CD4-positive, CD25-positive, alpha-beta regulatory T cell (primary cell): ENCODE measurements around the gene TMEM120B. TPM values are rescaled to one million over a fixed set of nuclear protein-coding genes. Genes with fewer than 3 reads are reported as not detected.

Source experiments
- ATAC-seq, 2 donors: fragments of 150-1000 bp; cut with Tn5 transposase; one replicate each; pipeline ENCODE4 v1.10.0; 2021; ENCODE audit warnings: low read depth in 2 of 2, moderate number of reproducible peaks in 2 of 2, moderate library complexity in 1 of 2
- DNase-seq, 3 donors: peaks; one replicate each; pipeline versions ENCODE4 v3.0.0 to v3.0.0-alpha.2; 2012 to 2022; ENCODE audit warnings: mixed read lengths in 1 of 3
- H3K27ac ChIP-seq: one replicate; pipeline ENCODE4 v1.7.0; 2013; ENCODE audit warnings: mild to moderate bottlenecking, low read length; ENCODE audit not compliant: insufficient read depth, poor library complexity, severe bottlenecking
- H3K27me3 ChIP-seq: one replicate; pipeline ENCODE4 v1.7.0; 2013; ENCODE audit warnings: low read length; ENCODE audit not compliant: control insufficient read depth, insufficient read depth
- H3K36me3 ChIP-seq: one replicate; pipeline ENCODE4 v1.7.0; 2013; ENCODE audit warnings: mild to moderate bottlenecking, low read length, moderate library complexity; ENCODE audit not compliant: control insufficient read depth, insufficient read depth
- H3K4me1 ChIP-seq: 2 replicates; pipeline ENCODE4 v1.7.0; 2013; ENCODE audit warnings: mild to moderate bottlenecking, low read length; ENCODE audit not compliant: insufficient read depth, control insufficient read depth, poor library complexity, severe bottlenecking
- H3K4me3 ChIP-seq: one replicate; pipeline ENCODE4 v1.7.0; 2013; ENCODE audit warnings: low read depth, mild to moderate bottlenecking, low read length, moderate library complexity
- H3K9me3 ChIP-seq, 2 experiments: 1 replicate in 1 of 2; 2 replicates in 1 of 2; pipeline ENCODE4 v1.7.0; 2013; ENCODE audit warnings: low read length in 2 of 2, mild to moderate bottlenecking in 1 of 2, moderate library complexity in 1 of 2; ENCODE audit not compliant: control insufficient read depth in 2 of 2
- H3K27ac Mint-ChIP-seq, 3 donors: one replicate each; pipeline ENCODE4 v1.8.0; 2020 to 2022; ENCODE audit warnings: mild to moderate bottlenecking in 3 of 3, mixed read lengths in 3 of 3, moderate library complexity in 2 of 3
- H3K27me3 Mint-ChIP-seq: one replicate; pipeline ENCODE4 v1.8.0; 2022; ENCODE audit warnings: mild to moderate bottlenecking, mixed read lengths
- H3K36me3 Mint-ChIP-seq: one replicate; pipeline ENCODE4 v1.8.0; 2020; ENCODE audit warnings: mixed read lengths
- H3K4me1 Mint-ChIP-seq, 4 donors: one replicate each; pipeline ENCODE4 v1.8.0; 2020 to 2022; ENCODE audit warnings: mixed read lengths in 4 of 4, mild to moderate bottlenecking in 1 of 4
- H3K4me3 Mint-ChIP-seq, 4 donors: one replicate each; pipeline ENCODE4 v1.8.0; 2020 to 2022; ENCODE audit warnings: mild to moderate bottlenecking in 4 of 4, mixed read lengths in 4 of 4, moderate library complexity in 3 of 4
- H3K9me3 Mint-ChIP-seq, 7 donors: one replicate each; pipeline ENCODE4 v1.8.0; 2020 to 2022; ENCODE audit warnings: mixed read lengths in 7 of 7, mild to moderate bottlenecking in 3 of 7, moderate library complexity in 2 of 7
- polyA plus RNA-seq, 4 donors: library from polyadenylated mRNA; unstranded; fragments of 300-500 nt; fragmentation: Illumina TruSeq; gene quantifications; one replicate each; pipeline ENCODE4 v1.2.3, GENCODE V29; 2021
- total RNA-seq: library from RNA; stranded (reverse); gene quantifications from one replicate; pipeline ENCODE4 v1.2.3, GENCODE V29; 2022

The TMEM120B gene
- total and polyA plus RNA-seq, 5 donors from 2014 or later: 2.6 to 7.5 (median 2.7) TPM

DNA sequence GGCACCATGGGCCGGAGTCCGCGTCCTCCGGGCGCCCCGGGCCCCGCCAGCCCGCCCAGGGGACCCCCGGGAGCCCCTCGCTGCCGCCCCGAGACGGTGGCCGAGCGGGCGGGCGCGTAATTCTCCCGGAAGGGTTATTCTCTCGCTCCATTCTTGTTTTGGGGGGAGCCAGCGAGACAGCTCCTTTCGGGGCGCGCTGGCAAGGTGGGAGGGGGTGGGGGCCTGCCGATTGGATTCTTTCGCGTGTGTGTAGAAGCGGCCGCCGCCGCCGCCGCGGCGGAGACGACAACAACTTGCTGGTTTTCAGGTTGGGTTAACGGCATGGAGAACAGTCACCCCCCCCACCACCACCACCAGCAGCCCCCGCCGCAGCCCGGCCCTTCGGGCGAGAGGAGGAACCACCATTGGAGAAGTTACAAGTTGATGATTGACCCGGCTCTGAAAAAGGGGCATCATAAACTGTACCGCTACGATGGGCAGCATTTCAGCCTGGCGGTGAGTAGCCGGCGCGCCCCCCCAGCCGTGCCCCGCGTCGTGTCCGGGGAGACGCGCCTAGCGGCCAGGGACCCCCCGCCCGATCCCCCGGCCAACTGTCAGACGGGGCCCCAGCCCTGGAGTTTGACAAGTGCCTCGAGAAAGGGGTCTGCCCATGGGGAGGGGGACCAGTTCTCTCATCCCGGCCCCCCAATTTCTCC lies 92.0 kb downstream of the TMEM120B start:
- Mint-ChIP-seq H3K36me3 (peaks cover 24% of the 10 kb centered on the region), H3K27ac (peak overlapping the region; percentile 89 to 98 (median 92)), H3K9me3 (no peaks in the 10 kb centered on the region), H3K4me1 (peaks cover 5 to 43% (median 26%) of the 10 kb centered on the region in 4 donors), H3K27me3 (peaks cover 12% of the 10 kb centered on the region), H3K4me3 (peak overlapping the region; percentile 91 to 98 (median 96))
- ATAC-seq (no peak), DNase-seq (peak; percentile 54 to 72 (median 57))
- no peaks in the 10 kb centered on the region for H3K27me3 ChIP-seq
- H3K4me3 ChIP-seq: peak overlapping the region; percentile 41
- no peaks in the 10 kb centered on the region for H3K9me3 ChIP-seq
- H3K27ac ChIP-seq: peak overlapping the region; percentile 73
- H3K4me1 ChIP-seq: peaks cover 50% of the 10 kb centered on the region
- peaks cover 21% of the 10 kb centered on the region for H3K36me3 ChIP-seq

DNA sequence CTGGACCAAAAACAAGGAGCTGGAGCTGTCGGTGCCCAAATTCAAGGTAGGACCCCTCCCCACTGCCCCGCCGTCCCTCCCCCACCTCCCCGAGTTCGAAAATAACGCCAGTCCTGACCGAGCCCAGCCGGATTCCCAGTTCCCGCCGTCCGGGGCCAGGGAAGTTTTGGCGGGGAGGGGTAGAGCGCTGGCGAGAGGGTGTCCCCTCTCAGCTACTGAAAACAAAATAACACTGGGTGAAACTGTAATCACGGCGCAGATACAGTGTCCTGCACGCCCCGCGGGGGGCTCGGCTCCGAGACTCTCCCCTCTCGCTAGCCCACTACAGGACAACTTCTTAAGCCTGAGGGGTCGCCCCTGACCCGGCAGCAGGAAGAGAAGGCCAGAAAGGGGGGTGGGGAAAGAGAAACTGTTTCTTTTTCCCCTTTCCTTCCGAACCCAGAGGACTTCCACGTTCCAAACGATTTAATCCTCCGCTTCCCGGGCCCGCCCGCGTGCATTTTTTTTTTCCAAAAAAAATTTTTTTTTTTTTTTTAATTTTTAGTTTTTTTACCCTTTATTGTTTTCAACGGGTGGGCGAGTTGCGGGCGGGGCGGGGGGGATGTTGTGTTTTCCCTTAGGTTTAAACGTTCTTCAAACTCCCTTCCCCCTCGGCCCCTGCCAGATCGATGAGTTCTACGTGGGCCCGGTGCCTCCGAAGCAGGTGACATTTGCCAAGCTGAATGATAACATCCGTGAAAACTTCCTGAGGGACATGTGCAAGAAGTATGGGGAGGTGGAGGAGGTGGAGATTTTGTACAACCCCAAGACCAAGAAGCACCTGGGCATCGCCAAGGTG lies 92.8 kb downstream of the TMEM120B start:
- no peak for ATAC-seq
- Histone ChIP-seq H3K36me3 (peaks cover 25% of the 10 kb centered on the region), H3K4me3 (peak overlapping the region; percentile 89), H3K9me3 (no peaks in the 10 kb centered on the region), H3K27ac (peak overlapping the region; percentile 73), H3K27me3 (no peaks in the 10 kb centered on the region), H3K4me1 (peaks cover 59% of the 10 kb centered on the region)
- Mint-ChIP-seq H3K9me3 (no peaks in the 10 kb centered on the region), H3K27ac (peak overlapping the region; percentile 86 to 98 (median 92)), H3K4me3 (peak overlapping the region; percentile 91 to 99 (median 98)), H3K27me3 (peaks cover 11% of the 10 kb centered on the region), H3K4me1 (peaks cover 5 to 44% (median 29%) of the 10 kb centered on the region in 4 donors), H3K36me3 (peaks cover 26% of the 10 kb centered on the region)
- DNase-seq: peak in 2 of 3 donors; percentile 39 to 41

DNA sequence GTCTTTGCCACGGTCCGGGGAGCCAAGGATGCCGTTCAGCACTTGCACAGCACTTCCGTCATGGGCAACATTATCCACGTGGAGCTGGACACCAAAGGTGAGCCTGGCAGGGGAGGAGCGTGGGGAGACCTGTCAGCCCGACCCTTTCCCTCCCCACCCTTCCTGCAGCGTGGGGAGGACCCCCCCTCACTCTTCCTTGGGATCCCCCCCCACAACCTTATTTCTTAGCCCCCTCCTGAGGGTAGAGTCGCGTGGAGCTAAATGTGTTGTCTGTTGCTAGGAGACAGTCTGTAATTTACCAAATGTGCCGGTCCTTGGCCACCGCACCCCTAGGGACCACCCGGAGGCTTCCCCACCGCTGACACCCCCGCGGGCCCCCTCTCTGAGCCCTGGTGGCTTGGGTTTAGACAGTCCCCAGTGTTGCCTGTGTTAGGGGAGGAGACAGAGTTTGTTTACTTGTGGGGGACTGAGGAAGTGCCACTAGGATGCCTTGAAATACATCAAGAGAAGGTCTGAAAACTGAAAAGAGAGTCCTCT lies 93.5 kb downstream of the TMEM120B start:
- Mint-ChIP-seq H3K4me3 (peak overlapping the region; percentile 91 to 99 (median 98)), H3K4me1 (peaks cover 9 to 45% (median 34%) of the 10 kb centered on the region in 4 donors), H3K9me3 (no peaks in the 10 kb centered on the region), H3K27ac (peak overlapping the region; percentile 86 to 93 (median 93)), H3K36me3 (peaks cover 31% of the 10 kb centered on the region), H3K27me3 (peaks cover 11% of the 10 kb centered on the region)
- DNase-seq (peak in 2 of 3 donors; percentile 41), ATAC-seq (no peak)
- Histone ChIP-seq H3K9me3 (no peaks in the 10 kb centered on the region), H3K4me3 (peak overlapping the region; percentile 89), H3K27me3 (no peaks in the 10 kb centered on the region), H3K27ac (peak overlapping the region; percentile 73), H3K4me1 (peaks cover 66% of the 10 kb centered on the region), H3K36me3 (peaks cover 32% of the 10 kb centered on the region)

DNA sequence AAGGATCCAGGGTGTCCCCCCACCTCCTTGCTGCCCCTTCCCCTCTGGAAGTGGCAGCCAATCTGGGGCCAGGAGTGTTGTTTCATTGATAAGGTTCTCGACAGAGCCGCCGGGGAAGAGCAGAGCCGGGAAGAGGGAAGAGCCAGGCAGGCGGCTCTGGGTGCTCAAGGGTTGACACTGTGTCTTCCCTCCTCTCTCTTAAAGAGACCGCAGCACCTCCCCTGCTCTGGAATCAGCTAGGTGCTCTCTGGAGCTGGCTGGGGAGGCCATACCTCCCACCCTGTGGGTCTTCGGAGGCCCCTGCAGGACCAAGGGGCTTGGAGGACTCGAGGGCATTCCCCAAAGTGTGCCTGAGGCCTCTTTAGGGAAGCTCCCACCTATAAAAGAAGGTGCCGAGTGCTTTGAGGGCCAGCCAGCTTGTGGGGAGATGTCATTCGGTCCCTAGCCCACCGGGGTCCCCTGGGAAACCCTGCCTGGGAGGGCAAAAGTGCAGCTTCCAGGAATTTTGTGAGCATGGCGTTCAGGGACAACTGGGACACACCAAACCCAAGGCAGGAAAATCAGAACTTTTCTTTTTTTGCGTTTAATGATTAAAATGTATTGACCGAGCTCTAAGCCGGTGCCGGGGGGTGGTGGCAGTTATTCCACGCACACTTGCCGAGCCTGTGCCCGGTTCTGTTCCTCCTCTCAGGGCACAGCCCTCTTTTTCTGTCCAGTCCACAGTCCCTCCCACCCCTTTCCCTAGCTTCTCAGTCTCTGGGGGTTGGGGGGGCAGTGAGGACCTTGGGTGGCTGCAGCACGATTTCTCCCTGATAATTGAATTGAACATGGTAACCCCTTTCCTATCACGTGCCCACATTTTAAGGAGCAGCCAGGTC lies 94.2 kb downstream of the TMEM120B start:
- H3K4me3 ChIP-seq: peak overlapping the region; percentile 89
- Mint-ChIP-seq H3K27me3 (peaks cover 4% of the 10 kb centered on the region), H3K4me1 (peaks cover 10 to 52% (median 34%) of the 10 kb centered on the region in 4 donors), H3K36me3 (peaks cover 27% of the 10 kb centered on the region), H3K27ac (peak overlapping the region; percentile 86 to 93 (median 93)), H3K9me3 (no peaks in the 10 kb centered on the region), H3K4me3 (peak overlapping the region; percentile 91 to 99 (median 98))
- peak overlapping the region; percentile 73 for H3K27ac ChIP-seq
- ATAC-seq (no peak), DNase-seq (no peak)
- H3K27me3 ChIP-seq: no peaks in the 10 kb centered on the region
- no peaks in the 10 kb centered on the region for H3K9me3 ChIP-seq
- H3K36me3 ChIP-seq: peaks cover 33% of the 10 kb centered on the region
- H3K4me1 ChIP-seq: peaks cover 72% of the 10 kb centered on the region

DNA sequence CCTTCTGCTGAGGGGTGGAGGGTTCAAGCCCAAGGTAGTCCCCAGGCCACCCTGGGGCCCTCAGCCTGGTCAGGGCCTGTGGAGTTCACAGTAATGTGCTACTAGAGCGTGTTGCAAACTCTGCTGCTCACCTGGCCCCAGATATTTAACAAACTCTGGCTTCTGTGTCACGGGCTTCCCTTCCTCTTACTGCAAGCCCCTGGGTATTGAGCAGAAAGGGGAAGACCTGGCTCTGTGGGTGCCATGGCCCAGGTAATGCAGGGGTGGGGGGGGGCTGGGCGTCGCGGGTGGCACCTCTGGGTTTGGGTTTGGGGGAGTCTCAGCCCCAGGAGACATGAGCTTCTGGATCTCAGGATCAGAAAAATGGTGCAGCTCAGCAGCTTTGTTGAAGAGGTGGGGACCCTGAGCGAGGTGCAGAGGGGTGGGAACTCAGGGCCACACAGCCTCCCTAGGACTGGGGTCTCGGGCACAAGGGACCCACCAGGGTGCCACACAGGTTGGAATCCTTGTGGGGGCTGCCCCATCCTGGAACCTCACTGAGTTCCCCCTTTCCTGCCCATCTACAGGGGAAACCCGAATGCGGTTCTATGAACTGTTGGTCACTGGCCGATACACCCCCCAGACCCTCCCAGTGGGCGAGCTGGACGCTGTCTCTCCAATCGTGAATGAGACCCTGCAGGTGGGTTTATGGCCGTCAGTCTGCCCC lies 95.2 kb downstream of the TMEM120B start:
- no peaks in the 10 kb centered on the region for H3K27me3 Mint-ChIP-seq
- H3K4me1 Mint-ChIP-seq: peaks cover 10 to 56% (median 31%) of the 10 kb centered on the region in 4 donors
- no peaks in the 10 kb centered on the region for H3K9me3 Mint-ChIP-seq
- no peaks in the 10 kb centered on the region for H3K9me3 ChIP-seq
- H3K27me3 ChIP-seq: no peaks in the 10 kb centered on the region
- ATAC-seq (no peak), DNase-seq (no peak)
- peaks cover 36% of the 10 kb centered on the region for H3K36me3 ChIP-seq
- H3K4me1 ChIP-seq: peaks cover 75% of the 10 kb centered on the region
- peak overlapping the region; percentile 89 for H3K4me3 ChIP-seq
- H3K36me3 Mint-ChIP-seq: peaks cover 25% of the 10 kb centered on the region
- H3K4me3 Mint-ChIP-seq: peak overlapping the region; percentile 91 to 99 (median 98)
- H3K27ac Mint-ChIP-seq: peak overlapping the region in 1 of 3 donors; percentile 64
- H3K27ac ChIP-seq: peak overlapping the region; percentile 73

DNA sequence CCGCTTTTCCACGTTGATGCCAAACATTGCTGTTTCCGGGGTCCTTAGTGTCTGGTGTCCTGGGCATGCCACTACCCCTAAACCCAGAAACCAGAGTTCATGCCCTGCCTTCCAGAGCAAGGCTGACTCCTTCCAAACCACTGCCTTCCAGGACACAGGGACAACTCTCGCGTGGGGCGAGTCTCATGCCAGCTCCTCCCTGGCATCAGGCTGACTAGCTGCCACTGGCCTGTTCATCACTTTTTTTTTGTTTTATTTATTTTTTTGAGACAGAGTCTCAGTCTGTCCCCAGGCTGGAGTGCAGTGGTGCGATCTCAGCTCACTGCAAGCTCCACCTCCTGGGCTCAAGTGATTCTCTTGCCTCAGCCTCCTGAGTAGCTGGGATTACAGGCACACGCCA lies 96.1 kb downstream of the TMEM120B start:
- H3K4me1 Mint-ChIP-seq: peaks cover 10 to 64% (median 35%) of the 10 kb centered on the region in 4 donors
- no peak for ATAC-seq
- Histone ChIP-seq H3K27ac (no peak overlapping the region), H3K27me3 (no peaks in the 10 kb centered on the region), H3K4me1 (peaks cover 83% of the 10 kb centered on the region), H3K36me3 (peaks cover 41% of the 10 kb centered on the region), H3K4me3 (no peak overlapping the region), H3K9me3 (no peaks in the 10 kb centered on the region)
- H3K36me3 Mint-ChIP-seq: peaks cover 32% of the 10 kb centered on the region
- no peaks in the 10 kb centered on the region for H3K27me3 Mint-ChIP-seq
- H3K27ac Mint-ChIP-seq: peak overlapping the region in 1 of 3 donors; percentile 62
- no peak for DNase-seq
- H3K9me3 Mint-ChIP-seq: no peaks in the 10 kb centered on the region
- peak overlapping the region; percentile 55 to 99 (median 75) for H3K4me3 Mint-ChIP-seq
